Putamen (tissue), 1 donor: ENCODE measurements around the gene SULT2B1.
"Not testable (repeated sequence)": the region's sequence is repeated elsewhere in the genome, so short reads cannot be mapped to it uniquely, and the experiment has no call there.

Source experiments
- DNase-seq: peaks from one replicate; pipeline ENCODE4 v3.0.0-alpha.2; 2016; ENCODE audit warnings: low spot score

The SULT2B1 gene

DNA sequence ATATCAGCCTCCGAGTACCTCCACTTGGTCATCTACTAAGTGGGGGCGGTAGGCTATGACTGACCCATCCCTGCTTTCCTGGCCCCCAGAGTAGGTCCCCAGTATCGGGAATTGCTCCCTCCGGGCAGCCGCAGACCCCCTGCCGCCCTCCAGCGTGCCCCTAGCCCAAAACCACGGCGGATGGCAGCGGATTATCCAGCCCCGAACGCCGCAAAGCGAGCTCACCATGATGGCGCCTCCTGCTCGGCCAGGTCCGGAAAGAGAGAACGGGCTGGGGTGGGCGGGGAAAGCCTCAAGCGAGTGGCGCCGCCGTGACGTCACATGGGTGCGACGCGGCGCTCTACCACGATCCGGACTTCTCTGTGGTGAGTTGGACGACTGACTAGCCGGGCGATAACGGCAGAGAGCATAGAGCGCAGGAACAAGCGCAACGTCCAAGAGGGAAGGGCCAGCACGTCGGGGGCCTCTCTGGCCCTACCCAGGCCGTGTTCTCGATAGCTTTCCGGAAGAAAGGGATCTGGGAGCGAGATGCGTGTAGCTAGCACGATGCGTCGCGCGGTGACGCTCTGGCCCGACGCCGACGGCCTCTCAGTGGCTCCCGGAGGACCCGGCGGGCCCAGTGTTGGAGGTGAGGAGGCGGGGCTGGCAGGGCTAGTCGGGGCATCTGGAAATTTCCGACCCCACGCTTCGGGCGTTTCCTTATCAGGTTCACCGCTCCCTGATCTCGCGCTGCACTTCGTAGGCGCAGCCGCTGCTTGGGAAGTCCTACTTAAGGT, 67.1 kb downstream of the SULT2B1 start, which contains the start of the genes RPL18 and SPHK2:
Gene RPL18, minus strand, starts transcription at position 263 of the 776 bp plus-strand sequence. Its CDS starts 35 bp downstream, at position 228.
Gene SPHK2, plus strand, starts transcription at position 591 of the 776 bp plus-strand sequence. CDS start 1,009 bp downstream, outside the sequence.
- DNase-seq = peak; percentile 100

DNA sequence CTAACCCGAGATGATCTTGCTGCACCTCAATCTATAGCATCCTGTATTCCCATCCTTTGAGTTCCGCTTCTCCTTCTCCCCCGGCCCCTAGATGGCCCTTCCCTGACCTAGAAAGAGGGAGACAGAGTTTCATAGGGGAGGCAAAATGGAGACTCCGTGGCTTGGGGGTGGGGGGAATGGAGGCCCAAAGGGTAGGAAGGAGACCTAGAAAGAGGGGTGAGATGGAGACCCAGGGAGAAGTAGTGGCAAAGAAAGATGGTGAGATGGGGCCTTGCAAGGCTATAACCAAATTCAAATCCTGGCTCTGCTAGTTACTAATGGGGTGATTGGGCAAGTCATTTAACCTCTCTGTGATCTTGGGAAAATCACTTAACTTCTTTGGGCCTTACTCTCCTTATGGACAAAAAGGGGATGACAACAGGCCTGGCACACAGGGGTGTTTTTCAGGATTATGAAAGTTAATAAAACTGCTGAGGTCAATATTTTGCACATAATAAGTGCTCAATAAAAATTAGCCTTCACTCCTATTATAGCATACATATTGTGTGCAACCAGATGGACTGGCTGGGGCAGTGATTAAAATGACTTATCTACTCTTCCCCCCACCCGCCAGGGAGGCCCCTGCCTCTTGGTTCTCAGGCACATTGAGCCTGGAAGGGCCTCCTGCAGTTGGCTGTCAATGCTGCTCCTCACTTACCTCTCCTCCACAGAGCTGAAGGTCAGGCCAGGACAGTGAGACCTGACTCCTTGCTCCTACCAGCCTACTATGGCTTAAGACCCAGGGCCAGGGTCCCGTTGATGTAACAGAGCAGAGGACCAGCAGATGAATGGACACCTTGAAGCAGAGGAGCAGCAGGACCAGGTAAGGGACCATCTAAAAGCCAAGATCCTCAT, 68.0 kb downstream of the SULT2B1 start:
- no peak for DNase-seq

DNA sequence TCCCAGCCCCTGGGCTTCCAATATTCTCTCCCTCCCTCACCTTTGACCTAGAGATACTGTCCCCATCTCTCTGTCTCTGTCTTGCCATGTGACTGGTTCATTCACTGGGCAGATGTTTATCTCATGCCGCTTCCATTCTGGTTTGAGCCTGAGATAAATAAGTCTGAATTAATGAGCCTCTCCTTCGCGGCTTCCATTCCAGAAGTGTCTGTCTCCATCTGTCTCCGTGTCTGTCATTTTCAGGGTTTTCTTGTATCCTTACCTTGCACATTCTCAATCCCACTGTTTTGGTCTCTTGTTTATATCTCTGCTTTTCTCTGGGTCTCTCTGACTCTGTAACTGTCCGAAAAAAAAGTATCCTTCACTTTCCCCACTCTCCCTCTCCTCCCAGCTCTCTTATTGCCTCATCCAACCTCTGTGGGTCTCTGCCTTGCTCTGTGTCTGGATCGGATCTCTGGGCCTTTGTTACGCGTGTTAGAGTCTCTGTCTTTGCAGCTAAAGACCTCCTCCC, 71.6 kb downstream of the SULT2B1 start:
- no peak for DNase-seq

DNA sequence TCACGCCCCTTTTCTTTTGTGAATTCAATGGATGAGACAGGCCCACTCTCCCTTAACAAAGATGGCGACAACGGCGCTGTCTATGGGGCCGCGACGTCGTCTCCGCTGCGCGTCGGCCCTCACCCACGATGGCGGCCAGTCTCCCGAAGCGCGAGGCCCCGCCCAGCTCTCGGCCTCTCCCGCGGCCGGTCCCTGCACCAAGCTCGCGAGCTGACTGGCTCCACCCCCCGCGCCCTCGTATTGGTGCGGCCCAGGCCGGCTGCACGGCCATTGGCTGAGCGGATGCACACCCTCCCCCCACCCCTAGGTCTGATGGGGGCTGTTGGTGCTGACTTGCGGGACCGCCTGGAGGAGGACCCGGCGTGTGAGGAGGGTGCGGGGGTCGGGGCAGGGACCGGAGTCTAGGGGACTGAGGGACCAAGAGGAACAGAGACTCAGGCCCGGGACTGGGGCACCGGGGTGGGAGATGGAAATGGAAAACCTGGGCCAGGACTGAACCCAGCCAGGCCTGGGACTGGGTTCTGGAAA, 72.2 kb downstream of the SULT2B1 start:
- peak; percentile 99 for DNase-seq

DNA sequence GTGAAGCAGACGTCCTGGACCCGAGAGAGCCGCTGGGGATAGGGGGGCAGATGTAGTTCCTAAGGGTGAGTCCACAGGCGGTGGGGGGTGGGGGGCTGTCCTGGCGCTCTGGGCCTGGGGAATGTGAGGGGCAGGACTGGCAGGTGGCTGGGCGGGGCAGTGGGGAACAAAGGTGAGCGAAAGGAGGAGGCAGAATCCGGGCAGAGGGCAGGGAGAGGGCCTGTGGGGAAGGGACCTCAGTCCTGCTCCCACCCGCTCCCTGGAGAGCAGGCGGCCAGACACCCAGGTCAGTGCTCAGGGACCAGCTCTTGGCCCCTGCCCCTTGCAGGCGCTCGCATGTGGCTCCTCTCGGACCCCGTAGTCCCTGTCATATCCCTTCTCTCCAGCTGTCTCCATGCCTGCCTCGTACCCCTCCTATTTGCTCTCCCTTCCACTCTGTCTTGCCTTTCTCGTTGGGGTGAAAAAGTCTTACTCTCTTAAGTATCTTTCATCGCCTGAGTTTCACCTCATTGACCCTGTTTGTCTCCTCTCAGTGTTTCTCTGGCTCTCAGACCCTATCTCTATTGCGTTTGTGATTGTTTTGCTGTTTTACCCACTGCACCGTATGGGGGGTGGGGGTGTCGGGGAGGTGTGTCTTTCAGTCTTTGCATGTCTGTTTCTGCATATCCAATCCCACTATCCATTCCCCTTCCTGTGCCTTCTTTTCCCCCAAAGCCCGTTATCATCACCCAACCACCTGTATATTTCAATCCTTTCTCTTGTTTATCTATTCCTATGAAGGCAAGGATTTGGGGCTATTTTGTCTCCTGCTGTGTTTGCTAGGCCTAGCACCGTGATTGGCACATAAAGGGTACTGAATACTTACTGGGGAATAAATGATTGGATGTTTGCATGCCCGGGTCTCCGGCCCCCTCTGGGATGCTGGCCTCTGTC, 73.1 kb downstream of the SULT2B1 start:
- no peak for DNase-seq

DNA sequence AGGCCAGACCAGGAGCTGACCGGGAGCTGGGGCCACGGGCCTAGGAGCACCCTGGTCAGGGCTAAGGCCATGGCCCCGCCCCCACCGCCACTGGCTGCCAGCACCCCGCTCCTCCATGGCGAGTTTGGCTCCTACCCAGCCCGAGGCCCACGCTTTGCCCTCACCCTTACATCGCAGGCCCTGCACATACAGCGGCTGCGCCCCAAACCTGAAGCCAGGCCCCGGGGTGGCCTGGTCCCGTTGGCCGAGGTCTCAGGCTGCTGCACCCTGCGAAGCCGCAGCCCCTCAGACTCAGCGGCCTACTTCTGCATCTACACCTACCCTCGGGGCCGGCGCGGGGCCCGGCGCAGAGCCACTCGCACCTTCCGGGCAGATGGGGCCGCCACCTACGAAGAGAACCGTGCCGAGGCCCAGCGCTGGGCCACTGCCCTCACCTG, 73.9 kb downstream of the SULT2B1 start:
- no peak for DNase-seq

DNA sequence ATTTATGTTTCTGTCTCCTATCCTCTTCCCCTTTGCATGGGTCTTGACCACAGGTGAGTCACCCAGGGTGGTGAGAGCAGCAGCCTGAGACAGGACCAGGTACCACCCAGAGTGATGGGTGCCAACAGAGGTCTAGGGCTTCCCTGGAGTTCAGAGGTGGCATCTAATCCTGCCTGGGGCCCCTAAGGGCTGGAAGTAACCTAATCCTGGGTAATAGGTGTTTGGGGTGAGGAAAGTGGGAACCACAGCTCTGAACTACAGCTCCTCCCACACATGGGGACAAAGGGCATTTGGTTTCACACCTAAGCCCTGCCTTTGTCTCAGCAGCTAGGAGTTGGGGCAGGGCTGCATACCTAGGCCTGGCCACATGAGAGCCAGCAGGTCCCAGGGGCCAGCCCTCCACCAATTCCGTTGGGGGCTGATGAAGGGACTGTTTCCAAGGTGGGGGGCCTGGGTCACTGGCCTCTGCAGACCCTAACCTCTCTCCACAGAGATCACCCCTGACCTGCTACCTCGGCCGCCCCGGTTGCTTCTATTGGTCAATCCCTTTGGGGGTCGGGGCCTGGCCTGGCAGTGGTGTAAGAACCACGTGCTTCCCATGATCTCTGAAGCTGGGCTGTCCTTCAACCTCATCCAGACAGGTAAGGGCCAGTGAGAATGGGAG, 75.4 kb downstream of the SULT2B1 start:
- DNase-seq = no peak

DNA sequence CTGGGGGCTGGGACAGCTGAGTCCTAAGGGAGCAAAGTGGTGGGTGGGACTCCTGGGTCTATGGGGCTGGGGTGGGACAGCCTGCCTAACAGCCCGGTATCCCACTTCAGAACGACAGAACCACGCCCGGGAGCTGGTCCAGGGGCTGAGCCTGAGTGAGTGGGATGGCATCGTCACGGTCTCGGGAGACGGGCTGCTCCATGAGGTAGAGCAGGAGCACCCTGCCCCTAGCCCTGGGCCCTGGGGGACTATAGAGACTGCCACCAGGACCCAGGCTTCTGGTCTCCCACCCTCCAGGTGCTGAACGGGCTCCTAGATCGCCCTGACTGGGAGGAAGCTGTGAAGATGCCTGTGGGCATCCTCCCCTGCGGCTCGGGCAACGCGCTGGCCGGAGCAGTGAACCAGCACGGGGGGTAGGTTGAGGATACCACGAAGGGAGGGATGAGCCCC, 75.9 kb downstream of the SULT2B1 start:
- no peak for DNase-seq

DNA sequence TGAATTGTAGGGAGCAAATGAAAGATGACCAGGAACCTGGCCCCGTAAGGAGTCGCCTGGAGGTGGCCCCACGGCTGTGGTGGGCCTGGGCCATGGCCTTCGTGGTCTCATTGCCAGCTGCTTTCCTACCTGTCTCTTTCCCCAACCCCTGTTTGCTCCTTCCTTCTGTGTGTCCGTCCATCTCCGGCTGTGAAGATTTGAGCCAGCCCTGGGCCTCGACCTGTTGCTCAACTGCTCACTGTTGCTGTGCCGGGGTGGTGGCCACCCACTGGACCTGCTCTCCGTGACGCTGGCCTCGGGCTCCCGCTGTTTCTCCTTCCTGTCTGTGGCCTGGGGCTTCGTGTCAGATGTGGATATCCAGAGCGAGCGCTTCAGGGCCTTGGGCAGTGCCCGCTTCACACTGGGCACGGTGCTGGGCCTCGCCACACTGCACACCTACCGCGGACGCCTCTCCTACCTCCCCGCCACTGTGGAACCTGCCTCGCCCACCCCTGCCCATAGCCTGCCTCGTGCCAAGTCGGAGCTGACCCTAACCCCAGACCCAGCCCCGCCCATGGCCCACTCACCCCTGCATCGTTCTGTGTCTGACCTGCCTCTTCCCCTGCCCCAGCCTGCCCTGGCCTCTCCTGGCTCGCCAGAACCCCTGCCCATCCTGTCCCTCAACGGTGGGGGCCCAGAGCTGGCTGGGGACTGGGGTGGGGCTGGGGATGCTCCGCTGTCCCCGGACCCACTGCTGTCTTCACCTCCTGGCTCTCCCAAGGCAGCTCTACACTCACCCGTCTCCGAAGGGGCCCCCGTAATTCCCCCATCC, 76.7 kb downstream of the SULT2B1 start:
- no peak for DNase-seq

DNA sequence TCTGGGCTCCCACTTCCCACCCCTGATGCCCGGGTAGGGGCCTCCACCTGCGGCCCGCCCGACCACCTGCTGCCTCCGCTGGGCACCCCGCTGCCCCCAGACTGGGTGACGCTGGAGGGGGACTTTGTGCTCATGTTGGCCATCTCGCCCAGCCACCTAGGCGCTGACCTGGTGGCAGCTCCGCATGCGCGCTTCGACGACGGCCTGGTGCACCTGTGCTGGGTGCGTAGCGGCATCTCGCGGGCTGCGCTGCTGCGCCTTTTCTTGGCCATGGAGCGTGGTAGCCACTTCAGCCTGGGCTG, 77.3 kb downstream of the SULT2B1 start:
- DNase-seq = no peak

DNA sequence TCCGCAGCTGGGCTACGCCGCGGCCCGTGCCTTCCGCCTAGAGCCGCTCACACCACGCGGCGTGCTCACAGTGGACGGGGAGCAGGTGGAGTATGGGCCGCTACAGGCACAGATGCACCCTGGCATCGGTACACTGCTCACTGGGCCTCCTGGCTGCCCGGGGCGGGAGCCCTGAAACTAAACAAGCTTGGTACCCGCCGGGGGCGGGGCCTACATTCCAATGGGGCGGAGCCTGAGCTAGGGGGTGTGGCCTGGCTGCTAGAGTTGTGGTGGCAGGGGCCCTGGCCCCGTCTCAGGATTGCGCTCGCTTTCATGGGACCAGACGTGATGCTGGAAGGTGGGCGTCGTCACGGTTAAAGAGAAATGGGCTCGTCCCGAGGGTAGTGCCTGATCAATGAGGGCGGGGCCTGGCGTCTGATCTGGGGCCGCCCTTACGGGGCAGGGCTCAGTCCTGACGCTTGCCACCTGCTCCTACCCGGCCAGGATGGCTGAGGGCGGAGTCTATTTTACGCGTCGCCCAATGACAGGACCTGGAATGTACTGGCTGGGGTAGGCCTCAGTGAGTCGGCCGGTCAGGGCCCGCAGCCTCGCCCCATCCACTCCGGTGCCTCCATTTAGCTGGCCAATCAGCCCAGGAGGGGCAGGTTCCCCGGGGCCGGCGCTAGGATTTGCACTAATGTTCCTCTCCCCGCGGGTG, 77.8 kb downstream of the SULT2B1 start:
- DNase-seq = no peak

DNA sequence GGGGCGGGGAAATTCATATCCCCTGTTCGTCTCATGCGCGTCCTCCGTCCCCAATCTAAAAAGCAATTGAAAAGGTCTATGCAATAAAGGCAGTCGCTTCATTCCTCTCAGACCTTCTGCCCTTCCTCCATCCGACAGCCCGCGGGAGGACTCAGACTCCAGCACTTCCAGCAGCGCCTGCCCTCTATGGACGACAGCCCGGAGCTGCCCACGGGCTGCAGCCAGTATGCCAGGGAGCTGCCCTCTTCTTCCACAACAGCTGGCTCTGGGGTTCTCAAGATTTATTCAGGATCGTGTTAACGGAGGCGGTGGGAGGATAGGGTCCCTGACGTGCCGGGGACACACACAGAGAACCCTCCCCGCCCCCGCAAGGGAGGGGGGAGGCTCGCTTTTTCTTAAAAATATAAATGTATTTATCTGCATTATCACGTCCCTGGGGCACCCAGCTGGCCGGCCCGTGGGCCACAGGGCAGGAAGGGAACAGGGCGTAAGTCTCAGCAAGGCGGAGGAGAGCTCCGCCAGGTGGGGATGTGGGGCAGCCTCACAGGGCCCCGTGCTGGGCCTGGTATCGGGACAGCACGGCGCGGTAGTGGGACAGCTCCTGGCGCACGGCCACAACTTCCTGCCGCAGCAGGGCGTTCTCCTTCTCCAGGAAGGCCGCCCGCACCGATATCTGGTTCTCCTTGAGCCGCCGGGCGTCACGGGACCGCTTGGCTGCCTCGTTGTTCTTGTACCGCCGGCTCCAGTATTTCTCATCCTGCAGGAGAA, 78.5 kb downstream of the SULT2B1 start:
- no peak for DNase-seq

DNA sequence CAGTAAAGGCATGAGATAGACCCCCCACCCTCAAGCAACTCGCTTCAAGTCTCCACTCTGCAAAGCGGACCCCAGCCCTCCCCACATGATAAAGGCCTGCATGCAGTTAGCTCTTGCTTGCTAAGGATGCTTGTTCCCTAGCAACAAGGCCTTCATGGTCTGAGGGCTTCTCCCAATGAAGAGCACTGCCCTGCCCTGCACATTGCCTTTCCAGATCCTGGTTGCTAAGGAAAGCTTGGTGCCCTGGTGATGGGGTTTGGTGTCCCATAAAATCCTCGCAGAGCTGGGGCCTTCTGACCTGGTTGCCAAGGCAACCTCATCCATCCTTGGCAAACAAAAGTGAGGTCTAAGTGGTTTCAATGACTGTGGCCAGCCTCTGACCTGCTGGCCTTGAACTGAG, 79.3 kb downstream of the SULT2B1 start:
- no peak for DNase-seq

DNA sequence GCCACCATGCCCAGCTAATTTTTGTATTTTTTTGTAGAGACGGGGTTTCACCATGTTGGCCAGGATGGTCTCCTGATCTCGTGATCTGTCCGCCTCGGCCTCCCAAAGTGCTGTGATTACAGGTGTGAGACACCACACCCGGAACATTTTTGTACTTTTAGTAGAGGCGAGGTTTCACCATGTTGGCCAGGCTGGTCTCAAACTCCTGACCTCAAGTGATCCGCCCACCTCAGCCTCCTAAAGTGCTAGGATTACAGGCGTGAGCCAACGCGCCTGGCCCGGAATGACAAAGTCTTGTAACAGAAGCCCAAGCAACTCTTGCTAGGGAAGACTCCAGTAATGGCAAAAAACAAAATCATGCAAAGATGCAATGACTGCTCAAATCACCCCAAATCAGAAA, 80.3 kb downstream of the SULT2B1 start:
- not testable (repeated sequence) for DNase-seq

DNA sequence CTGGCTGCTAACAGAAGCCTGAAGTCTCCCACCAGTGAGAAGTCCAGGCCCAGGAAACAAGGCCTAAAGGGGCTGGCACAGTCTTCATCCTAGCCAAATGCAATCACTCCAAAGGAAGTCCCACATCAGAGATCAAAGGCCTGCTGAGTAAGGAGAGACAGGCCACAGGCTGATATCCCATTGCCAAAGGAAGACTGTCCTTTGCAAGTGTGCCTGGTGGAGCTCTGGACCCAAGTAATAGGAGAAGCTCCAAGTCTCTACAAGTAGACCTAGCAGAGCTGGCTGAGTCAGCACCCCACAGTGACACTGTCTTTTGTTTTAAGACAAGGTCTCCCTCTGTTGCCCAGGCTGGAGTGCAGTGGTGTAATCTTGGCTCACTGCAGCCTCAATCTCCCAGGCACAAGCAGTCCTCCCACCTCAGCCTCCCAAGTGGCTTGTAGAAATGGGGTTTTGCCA, 80.7 kb downstream of the SULT2B1 start:
- DNase-seq = no peak

DNA sequence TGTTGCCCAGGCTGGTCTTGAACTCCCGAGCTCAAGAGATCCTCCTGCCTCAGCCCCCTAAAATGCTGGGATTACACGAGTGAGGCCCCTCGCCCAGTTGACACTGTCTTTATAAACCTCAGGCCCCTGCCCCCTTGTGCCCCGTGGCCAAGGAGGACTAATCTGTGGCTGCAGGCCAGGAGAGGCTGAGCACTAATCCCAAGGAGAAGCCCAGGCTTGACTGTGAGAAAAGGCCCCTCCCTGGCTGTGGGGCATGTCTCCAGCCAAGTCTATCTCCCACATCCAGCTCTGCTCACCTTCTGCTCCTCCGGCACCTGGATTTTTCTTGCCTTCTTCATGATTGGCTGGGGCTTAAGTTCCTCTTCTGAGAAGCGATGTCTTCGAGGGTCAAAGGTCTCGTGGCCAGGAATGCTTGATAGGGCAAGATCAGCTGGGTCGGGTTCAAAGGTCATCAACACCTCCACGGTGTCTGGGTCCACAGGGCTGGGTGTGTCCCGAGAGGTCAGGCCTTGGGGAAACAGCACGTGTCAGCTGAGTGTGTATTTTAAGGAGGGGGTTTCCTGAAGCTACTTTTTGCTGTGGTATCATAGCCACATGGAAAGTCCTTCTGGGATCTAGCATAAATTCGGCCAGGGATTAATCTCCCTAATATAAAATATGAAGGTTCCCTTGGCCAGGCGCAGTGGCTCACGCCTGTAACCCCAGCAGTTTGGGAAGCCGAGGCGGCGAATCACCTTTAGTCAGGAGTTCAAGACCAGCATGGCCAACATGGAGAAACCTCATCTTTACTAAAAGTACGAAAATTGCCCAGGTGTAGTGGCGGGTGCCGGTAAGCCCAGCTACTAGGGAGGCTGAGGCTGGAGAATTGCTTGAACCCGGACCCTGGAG, 81.4 kb downstream of the SULT2B1 start:
- DNase-seq = no peak

DNA sequence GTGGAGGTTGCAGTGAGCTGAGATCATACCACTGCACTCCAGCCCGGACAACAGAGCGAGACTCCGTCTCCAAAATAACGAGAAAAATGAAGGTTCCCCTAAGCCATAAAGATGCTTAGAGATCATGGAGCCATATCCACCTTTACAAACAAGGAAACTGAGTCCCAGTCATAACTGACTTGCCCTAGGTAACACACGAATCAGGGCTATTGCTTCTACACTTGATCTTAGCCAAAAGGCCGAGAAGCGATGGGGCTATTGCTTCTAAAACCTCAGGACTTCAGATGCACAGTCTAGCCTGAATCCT, 82.0 kb downstream of the SULT2B1 start:
- no peak for DNase-seq
